RWPE1 (cell line): ENCODE data around the gene BMP5.

ENCODE experiments used
- CTCF ChIA-PET: fragments of 350-600 bp; sonication (Branson Sonifier 250); formaldehyde crosslinking; extraction: SDS; loops from one replicate; lab custom pipeline; 2021; lab: Yijun Ruan, JAX
- POLR2A ChIA-PET: fragments of 400-600 bp; formaldehyde crosslinking; extraction: SDS; loops from one replicate; lab custom pipeline; 2020; ENCODE audit warnings: antibody characterized with exemption; ENCODE audit not compliant: low non-redundant PET; lab: Yijun Ruan, JAX
- DNase-seq: peaks from one replicate; pipeline ENCODE4 v3.0.0; 2012; ENCODE audit warnings: low spot score
- H3K27ac ChIP-seq: fragments of 450-650 bp; 2 replicates; pipeline ENCODE4 v1.5.1; 2017
- TF ChIP-seq, protein P1 (sequence below): fragments of 450-650 bp; conservative IDR thresholded peaks from 2 replicates; pipeline ENCODE4 v1.5.1; 2017; ENCODE audit warnings: low read depth, mild to moderate bottlenecking

BMP5 gene

DNA sequence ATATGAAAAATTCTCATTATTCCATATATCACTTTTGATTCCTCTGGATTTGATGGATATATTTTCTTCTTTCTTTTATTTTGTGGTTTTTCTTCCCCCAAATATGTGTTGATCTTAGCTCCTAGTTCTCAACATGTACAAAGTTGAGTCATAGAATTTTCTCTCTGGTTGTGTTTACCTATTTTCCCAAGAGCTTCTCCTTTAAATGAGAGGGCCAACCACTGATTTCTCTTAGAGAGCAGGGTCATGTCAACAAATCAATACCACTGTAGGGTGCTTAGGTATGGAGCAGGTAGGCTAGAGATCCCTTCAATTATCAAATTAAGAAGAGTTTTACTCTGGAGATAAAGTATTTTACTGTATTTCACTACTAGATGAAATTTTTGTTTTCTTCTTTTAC lies 145.7 kb downstream of the BMP5 start:
- TF ChIP-seq, protein P1, sequence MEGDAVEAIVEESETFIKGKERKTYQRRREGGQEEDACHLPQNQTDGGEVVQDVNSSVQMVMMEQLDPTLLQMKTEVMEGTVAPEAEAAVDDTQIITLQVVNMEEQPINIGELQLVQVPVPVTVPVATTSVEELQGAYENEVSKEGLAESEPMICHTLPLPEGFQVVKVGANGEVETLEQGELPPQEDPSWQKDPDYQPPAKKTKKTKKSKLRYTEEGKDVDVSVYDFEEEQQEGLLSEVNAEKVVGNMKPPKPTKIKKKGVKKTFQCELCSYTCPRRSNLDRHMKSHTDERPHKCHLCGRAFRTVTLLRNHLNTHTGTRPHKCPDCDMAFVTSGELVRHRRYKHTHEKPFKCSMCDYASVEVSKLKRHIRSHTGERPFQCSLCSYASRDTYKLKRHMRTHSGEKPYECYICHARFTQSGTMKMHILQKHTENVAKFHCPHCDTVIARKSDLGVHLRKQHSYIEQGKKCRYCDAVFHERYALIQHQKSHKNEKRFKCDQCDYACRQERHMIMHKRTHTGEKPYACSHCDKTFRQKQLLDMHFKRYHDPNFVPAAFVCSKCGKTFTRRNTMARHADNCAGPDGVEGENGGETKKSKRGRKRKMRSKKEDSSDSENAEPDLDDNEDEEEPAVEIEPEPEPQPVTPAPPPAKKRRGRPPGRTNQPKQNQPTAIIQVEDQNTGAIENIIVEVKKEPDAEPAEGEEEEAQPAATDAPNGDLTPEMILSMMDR: no peak
- H3K27ac ChIP-seq: no peak overlapping the region
- ChIA-PET POLR2A (no interaction called here), CTCF (interaction anchor here (0.7 kb wide), 1 partner anchor 108 kb away, joined by 3 read pairs; no protein-coding TSS in a partner anchor)
- no peak for DNase-seq

DNA sequence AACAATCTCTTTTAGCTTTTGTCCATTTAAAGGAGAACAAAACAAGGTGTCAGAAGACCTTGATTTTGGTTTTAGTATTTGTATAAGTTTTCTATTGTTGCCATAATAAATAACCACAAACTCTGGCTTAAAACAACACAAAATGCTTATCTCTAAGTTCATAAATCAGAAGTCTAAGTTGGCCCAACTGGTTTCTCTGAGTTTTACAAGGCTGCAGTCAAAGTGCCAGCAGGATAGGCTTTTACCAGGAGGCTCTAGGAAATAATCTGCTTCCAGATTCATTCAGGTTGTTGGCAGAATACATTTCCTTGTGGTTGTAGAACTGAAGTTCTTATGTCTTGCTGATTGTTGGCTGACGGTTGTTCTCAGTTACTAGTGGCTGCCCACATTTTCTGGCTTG lies 149.2 kb downstream of the BMP5 start:
- TF ChIP-seq, protein P1: no peak
- no peak for DNase-seq
- ChIA-PET POLR2A (no interaction called here), CTCF (no interaction called here)
- no peak overlapping the region for H3K27ac ChIP-seq

DNA sequence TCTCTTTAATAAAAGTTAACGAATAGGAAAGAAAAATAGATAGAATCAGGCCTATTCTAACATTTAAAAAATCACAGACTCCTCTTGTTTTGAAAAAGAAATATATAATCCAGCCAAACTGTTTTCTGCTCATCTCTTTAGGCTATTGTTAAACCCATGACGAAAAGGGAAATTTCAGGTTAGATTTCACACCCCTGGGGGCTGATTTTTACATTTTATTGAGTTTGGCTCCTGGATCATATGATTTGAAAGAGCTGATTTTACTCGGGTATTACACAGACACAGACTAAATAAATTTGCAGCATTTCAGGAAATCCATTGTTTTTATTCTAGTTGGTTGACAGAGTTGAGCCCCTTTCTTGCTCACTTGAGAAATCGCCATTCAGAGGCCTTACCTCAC lies 160.6 kb downstream of the BMP5 start:
- ChIA-PET CTCF (interaction anchor here (0.7 kb wide), 1 partner anchor 33 kb away, joined by 7 read pairs; no protein-coding TSS in a partner anchor), POLR2A (no interaction called here)
- TF ChIP-seq, protein P1: no peak
- no peak overlapping the region for H3K27ac ChIP-seq
- no peak for DNase-seq

DNA sequence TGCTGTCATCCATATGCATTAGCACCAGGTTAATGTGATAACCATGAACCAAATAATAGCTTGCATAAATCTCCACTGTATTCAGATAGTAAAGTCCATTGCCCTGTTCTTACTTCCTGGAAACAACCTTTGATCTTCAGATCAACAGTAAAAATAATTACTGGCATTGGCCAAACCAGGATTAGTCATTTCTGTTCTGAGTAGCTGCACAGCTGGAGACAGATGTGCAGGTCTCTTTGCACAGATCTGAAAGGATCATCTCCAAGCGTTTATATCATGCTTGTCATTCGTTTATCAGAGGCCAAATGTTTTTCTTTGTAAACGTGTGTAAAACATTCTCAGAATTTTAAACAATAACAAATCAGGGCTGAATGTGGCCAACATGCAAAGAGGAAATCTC lies 162.0 kb downstream of the BMP5 start:
- H3K27ac ChIP-seq: no peak overlapping the region
- DNase-seq: no peak
- TF ChIP-seq, protein P1: no peak
- ChIA-PET CTCF (no interaction called here), POLR2A (no interaction called here)

DNA sequence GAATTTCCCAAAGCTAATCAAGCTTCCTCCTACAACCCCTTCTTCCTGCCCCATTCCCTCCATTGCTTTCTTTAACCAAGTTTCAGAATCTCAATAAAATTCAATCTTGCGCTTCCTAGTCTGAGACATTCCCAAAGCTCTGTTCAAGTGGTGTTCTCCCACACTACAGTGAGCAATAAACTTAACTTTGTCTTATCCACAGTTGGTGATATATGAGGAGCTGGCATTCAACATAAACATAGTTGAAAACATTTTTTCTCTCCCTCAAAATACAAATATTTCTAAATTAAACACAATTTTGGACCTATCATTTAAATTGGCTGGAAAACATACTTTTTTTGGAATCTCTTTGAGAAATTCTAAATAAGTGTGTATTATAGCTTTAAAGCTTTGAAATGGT lies 166.7 kb downstream of the BMP5 start:
- TF ChIP-seq, protein P1: no peak
- CTCF ChIA-PET: no interaction called here
- no peak overlapping the region for H3K27ac ChIP-seq
- POLR2A ChIA-PET: no interaction called here
- no peak for DNase-seq

DNA sequence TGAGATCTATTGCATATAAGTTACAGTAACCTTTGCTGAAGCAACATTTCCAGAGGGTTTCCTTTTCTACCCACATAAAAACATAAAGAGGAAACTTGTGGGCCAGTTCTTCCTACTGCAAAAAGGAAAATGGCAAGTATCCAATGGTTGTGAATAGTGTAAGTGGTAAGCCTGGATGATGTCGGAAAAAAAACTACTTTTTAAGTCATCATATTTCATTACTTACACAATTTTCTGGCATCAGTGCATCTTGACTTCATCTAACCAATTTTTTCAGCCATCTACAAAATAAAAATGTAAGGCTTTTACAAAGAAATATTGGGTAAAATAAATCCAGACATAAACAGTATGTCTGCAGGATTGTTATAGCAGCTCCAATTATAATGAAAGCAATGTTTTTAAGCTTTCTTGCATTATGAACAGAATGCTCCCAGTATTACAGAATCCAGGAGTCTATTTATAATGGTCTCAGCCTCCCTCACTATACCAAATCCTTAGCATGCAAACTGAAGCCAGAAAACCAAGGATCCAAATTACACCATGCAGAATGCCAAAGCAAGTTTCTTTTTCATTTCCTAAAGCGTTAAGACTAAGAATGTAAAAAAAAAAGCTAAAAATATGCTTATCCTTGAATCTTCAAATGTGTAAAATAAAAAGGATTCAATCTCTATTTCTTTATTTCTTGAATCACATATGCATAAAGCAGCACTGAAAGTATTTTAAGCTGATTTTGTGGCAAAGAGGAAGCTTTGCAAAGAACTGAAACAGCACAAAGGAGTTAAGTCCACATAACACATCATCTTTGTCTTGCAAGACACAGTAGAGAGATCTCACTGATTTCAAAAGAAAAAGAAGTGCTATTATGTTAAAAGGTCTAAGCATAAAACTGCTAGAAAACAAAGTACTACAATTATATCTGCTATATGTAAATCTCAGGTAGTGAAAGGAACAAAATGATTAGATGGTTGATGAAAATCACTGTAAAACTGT lies 169.6 kb downstream of the BMP5 start:
- no peak overlapping the region for H3K27ac ChIP-seq
- DNase-seq: no peak
- ChIA-PET CTCF (no interaction called here), POLR2A (no interaction called here)
- TF ChIP-seq, protein P1: no peak
